Stimulated activated CD8-positive, alpha-beta memory T cell treated with anti-CD3 and anti-CD28 coated beads, Interleukin-15, amount 100 ng/mL, for 24 hours (primary cell): ENCODE results near the gene NIPAL4.

Source experiments
- DNase-seq: peaks from one replicate; pipeline ENCODE4 v3.0.0-alpha.2; 2020; ENCODE audit warnings: low read depth

The NIPAL4 gene

DNA sequence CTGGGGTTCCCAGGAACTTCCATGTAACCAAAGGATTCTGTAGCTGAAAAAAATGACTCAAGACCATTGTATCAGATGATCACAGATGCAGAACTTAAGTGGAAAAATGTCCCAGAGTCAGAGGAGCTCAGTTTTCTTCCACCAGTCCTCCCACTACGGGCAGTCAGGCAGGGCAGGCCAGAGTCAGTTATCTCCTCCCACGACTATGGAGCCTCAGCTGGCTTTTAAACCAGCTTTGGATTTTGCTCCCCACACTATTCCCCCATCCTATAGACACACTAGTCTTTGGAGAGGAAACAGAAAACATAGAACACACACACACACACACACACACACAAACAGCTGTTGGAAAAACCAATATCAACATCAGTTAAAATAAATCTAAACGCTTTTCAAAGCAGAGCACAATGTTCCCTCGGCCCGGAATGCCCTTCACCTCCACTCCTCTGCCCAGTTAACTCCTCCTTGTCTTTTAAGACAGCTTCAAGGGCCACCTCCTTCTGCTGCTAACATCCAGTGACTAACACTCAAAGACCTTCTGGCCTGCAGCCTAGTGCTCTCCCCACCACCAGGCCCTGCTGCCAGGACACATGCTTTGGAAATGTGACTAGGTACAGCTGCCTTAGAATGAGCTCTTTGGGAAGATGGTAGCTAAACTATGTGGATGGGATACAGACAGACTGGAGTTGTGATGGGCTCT lies 56.8 kb downstream of the NIPAL4 start:
- no peak for DNase-seq

DNA sequence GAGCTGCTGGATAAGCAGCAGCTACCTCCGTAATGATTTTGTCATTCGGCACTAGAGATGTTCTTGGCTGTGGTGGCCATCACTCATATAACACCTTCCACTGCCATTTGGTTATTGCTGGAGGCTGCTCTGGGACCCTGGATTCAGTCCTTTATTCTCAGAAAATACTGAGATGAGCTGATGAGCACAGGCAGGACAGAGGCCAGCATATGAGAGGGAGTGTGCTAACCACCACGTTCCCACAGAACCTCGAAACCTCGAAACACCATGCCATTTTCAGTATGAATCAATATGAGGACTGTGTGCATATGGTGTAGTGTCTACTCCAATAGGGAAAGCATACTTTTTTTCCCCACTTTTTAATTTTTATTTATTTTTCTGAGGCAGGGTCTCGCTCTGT lies 59.0 kb downstream of the NIPAL4 start:
- no peak for DNase-seq

DNA sequence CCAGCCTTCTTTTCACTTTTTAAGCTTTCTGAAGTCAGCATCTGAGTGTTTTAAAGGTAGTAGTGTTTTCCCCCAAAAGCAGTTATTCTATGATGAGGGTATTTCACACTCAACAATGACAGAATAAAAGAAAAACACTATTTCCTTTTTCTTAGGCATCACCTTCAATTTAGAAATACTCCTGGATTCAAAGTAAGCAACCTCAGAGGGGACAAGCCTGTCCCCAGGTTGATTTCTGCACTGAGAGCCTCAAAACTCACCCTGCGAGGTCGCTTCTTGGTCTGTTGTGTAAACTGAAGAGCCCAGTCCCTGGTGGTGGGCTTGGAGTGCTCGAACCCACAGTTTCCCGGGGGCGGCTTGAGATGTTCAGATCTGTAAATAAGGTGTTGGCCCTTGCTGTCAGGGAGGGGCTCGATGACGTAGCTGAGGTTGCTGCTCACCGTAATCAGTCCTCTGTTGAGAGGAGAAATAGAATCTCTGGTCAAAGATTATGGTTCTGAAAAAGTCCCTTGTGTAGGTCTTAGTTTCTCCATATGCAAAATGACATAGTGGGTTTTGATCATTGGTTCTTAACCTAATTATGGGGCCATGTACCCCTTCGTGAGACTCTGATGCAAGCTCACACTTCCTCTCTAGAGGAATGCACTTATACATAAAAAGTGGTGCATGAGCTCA lies 59.7 kb downstream of the NIPAL4 start:
- no peak for DNase-seq

DNA sequence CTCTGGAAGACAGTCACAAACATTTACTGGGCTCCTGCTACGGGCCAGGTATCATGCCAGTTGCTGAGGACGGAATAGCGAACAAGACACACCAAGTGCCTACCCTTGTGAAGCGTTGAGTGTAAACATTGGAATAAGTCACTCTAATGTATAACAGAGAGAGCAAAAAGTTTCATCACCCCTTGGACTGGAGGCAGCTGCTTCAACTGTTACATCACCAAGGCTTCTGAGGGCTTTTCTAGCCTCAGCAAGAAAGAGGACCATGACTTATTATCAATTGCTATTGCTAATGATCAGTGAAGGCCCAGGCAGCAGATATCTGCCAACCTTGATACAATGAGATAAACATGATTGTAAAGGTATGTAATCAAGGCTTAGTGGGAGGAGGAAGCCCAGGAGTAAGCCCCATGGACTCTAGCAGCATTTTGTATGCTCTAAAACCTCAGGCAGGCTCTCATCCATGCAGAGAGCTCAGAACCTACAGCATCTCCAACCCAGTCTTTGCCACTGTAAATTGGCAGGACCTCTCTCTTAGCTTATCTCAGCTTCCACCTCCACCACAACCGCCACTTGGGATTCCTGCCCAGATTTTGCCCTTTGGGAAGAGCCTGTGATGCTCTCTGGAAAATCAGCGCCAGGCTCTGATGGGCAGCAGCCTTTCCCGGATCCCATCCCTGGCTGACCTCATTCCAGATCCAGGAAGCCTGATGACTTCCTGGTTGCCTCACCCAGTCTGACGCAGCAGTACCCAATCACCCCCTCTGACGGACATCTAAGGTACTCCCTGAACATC lies 61.1 kb downstream of the NIPAL4 start:
- no peak for DNase-seq

DNA sequence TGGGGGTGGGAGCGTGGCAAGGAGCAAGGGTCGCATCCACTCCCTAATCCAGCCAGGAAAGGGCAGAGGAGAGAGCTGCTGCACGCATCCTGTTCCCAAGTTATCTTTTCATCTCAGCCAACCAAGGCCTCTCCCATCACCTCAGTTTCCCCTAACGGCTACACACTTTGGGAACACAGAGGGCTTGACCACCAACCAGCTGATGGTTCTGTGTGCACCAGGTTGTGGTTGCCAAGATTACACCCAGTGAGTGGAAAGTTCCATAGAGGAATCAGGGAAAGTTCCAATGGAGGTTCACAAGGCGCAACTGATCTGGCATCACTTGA lies 61.7 kb downstream of the NIPAL4 start:
- DNase-seq, result no peak

DNA sequence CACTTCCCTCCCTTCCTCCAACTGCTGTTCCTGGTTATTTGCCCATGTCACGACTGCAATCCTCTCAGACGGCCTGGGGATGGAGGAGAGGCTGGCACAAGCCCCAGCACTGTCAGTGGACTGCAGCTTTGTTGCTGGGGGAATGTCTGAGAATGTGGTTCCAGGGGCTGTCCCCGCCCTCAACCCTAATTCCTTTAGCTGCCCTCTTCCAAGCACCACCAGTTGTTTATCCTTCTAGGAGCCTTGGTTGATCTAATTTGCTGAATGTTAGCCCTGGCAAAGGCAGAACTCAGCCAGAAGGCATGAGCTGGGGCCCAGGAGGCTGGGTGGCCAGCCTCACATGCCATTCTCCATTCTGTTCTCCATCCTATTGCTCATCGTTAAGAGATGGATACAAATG lies 64.0 kb downstream of the NIPAL4 start:
- DNase-seq, result no peak
